Measurements from ENCODE around the gene CABLES1. TPM values are rescaled to one million over a fixed set of nuclear protein-coding genes. Genes with fewer than 3 reads are reported as not detected.

CABLES1 gene
- total and polyA plus RNA-seq, 2 of the 8 experiments (the other 6 are each of a cell fraction or from before 2014, with no cell fraction given), result 9.2 to 26.4 TPM

DNA sequence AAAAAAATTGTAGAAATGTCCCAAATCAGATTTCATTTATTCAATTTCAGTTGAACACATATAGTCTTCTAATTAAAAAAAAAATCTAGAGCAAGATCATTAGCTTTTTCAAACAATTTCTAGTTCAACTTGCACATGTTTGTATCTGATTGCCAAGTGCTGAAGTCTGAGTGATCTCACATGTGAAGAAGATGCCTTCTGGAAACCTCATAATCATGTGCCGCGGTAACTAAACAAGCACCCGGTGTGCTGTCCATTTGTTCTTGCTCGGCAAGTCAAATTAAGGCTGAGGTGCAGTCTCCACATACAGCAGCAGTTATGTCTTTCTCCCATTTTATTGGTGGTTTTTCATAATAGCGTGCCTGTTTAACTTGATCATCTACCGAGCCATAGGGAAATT, 18.7 kb downstream of the CABLES1 start (continued):
- TF ChIP-seq, protein P1, sequence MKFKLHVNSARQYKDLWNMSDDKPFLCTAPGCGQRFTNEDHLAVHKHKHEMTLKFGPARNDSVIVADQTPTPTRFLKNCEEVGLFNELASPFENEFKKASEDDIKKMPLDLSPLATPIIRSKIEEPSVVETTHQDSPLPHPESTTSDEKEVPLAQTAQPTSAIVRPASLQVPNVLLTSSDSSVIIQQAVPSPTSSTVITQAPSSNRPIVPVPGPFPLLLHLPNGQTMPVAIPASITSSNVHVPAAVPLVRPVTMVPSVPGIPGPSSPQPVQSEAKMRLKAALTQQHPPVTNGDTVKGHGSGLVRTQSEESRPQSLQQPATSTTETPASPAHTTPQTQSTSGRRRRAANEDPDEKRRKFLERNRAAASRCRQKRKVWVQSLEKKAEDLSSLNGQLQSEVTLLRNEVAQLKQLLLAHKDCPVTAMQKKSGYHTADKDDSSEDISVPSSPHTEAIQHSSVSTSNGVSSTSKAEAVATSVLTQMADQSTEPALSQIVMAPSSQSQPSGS (IDR thresholded peaks at IDR 0.05; ENCODE audit: low read length), result no peak
